ENCODE measurements around the gene MEAK7.

GRCh38 chr16:84476401-84476800 is 28.1 kb downstream of the MEAK7 start:
- no peak for TF ChIP-seq CTCF (IDR thresholded peaks at IDR 0.05 in 4 of 5, conservative IDR thresholded peaks at IDR 0.05 in 1 of 5)
- no peak for TF ChIP-seq POLR2A (IDR thresholded peaks at IDR 0.05)

Measured in gastrocnemius medialis (tissue), 4 donors.